Measurements from ENCODE around the gene PMM2.

Gene PMM2

GRCh38 chr16:8849411-8850011 lies 51.9 kb downstream of the PMM2 start:
- Histone ChIP-seq H3K36me3 (peaks cover 81% of the 10 kb centered on the region), H3K27me3 (no peaks in the 10 kb centered on the region), H3K9me3 (no peaks in the 10 kb centered on the region), H3K4me3 (ENCODE audit: low read depth, low read length) (no peak overlapping the region), H3K4me1 (peaks cover 15% of the 10 kb centered on the region)
- no peak for DNase-seq
- TF ChIP-seq CTCF (IDR thresholded peaks at IDR 0.05; ENCODE audit: low read depth, low read length) = no peak

- H3K36me3 ChIP-seq = peaks cover 90% of the 10 kb centered on the region
- H3K4me3 ChIP-seq (ENCODE audit: low read depth, low read length) = no peak overlapping the region
- H3K4me1 ChIP-seq = peaks cover 15% of the 10 kb centered on the region
- no peaks in the 10 kb centered on the region for H3K9me3 ChIP-seq
- DNase-seq = no peak
- no peaks in the 10 kb centered on the region for H3K27me3 ChIP-seq
- TF ChIP-seq CTCF (IDR thresholded peaks at IDR 0.05; ENCODE audit: low read depth, low read length) = no peak
These were observed 52.7 kb downstream of the PMM2 start for GRCh38 chr16:8850279-8850885.

GRCh38 chr16:8851761-8852403 lies 54.2 kb downstream of the PMM2 start:
- Histone ChIP-seq H3K9me3 (no peaks in the 10 kb centered on the region), H3K36me3 (peaks cover 94% of the 10 kb centered on the region), H3K4me3 (ENCODE audit: low read depth, low read length) (no peak overlapping the region), H3K27me3 (no peaks in the 10 kb centered on the region), H3K4me1 (peaks cover 11% of the 10 kb centered on the region)
- TF ChIP-seq CTCF (IDR thresholded peaks at IDR 0.05; ENCODE audit: low read depth, low read length) = no peak
- no peak for DNase-seq

- no peak overlapping the region for H3K4me3 ChIP-seq (ENCODE audit: low read depth, low read length)
- H3K4me1 ChIP-seq = peaks cover 5% of the 10 kb centered on the region; the same call in 1 of the 2 replicates
- H3K36me3 ChIP-seq = peaks cover 89% of the 10 kb centered on the region
- DNase-seq = no peak
- no peaks in the 10 kb centered on the region for H3K27me3 ChIP-seq
- no peaks in the 10 kb centered on the region for H3K9me3 ChIP-seq
- TF ChIP-seq CTCF (IDR thresholded peaks at IDR 0.05; ENCODE audit: low read depth, low read length) = no peak
These were observed 54.9 kb downstream of the PMM2 start for GRCh38 chr16:8852534-8852933.

GRCh38 chr16:8853150-8853549 lies 55.5 kb downstream of the PMM2 start:
- H3K4me3 ChIP-seq (ENCODE audit: low read depth, low read length) = no peak overlapping the region
- DNase-seq = no peak
- H3K27me3 ChIP-seq = no peaks in the 10 kb centered on the region
- H3K36me3 ChIP-seq = peaks cover 86% of the 10 kb centered on the region
- no peaks in the 10 kb centered on the region for H3K9me3 ChIP-seq
- peaks cover 5% of the 10 kb centered on the region; the same call in 1 of the 2 replicates for H3K4me1 ChIP-seq
- no peak for TF ChIP-seq CTCF (IDR thresholded peaks at IDR 0.05; ENCODE audit: low read depth, low read length)

- no peak for TF ChIP-seq CTCF (IDR thresholded peaks at IDR 0.05; ENCODE audit: low read depth, low read length)
- H3K27me3 ChIP-seq = no peaks in the 10 kb centered on the region
- DNase-seq = no peak
- no peaks in the 10 kb centered on the region for H3K9me3 ChIP-seq
- no peak overlapping the region for H3K4me3 ChIP-seq (ENCODE audit: low read depth, low read length)
- H3K4me1 ChIP-seq = peaks cover 5% of the 10 kb centered on the region; the same call in 1 of the 2 replicates
- peaks cover 86% of the 10 kb centered on the region for H3K36me3 ChIP-seq
These were observed 56.0 kb downstream of the PMM2 start for GRCh38 chr16:8853611-8854010.

Data from BE2C (cell line).